Left kidney (tissue), 2 donors: ENCODE data around the gene UBTF. TPM values are rescaled to one million over a fixed set of nuclear protein-coding genes. Genes with fewer than 3 reads are reported as not detected.

Source experiments
- DNase-seq: peaks from one replicate; pipeline ENCODE4 v3.0.0-alpha.2; 2013
- polyA plus RNA-seq: library from polyadenylated mRNA; unstranded; fragments of 120-200 nt; gene quantifications from one replicate; pipeline ENCODE4 v1.2.1, GENCODE V29; 2013; ENCODE audit not compliant: insufficient read length

UBTF gene
- polyA plus RNA-seq, 1 donor: 121 TPM

DNA sequence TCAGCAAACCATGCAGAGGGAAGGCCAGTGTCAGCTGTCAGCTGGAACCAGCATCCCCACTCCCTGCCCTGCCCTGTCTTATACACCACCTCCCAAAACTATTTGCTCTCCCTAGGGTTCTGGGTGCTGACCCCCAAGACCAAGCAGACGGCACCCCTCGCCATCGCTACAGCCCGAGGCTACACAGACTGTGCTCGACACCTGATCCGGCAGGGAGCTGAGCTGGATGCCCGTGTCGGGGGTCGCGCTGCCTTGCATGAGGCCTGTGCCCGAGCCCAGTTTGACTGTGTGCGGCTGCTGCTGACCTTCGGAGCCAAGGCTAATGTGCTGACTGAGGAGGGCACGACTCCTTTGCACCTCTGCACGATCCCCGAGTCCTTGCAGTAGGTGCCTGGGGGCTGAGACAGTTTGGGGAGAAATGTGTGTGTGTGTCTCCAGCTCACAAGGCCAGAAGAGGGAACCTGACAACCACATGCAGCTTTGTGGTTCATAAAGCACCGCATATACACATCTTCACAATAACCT, 47.5 kb downstream of the UBTF start:
- DNase-seq: no peak

DNA sequence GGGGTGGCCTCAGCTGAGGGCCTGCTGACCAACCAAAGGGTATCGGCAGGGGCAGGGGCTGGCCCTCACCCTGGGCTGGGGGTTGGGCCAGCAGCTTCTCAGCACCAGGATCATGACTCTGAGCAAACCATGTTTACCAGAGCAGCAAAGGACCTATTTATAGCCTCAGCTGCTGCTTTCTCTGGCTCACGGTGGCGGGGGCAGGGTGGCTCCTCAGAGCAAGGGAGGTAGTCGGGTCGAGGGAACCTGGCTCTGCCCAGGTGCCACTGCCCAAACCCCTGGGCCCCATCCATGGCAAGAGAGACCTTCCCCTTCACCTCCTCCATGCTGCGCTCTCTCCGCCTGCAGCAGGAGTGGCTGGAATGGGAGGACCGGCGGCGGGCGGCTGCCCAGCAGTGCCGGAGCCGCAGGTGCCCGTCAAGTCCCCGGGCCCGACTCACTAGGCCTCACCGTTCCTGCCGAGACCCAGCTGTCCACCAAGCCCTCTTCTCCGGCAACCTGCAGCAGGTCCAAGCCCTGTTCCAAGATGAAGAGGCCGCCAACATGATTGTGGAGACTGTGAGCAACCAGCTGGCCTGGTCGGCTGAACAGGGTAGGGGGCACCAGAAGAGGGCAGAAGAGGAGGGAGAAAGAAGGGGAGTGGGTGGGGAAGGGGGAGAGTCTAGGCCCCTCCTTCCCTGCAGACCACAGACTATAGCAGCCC, 48.8 kb downstream of the UBTF start, which contains the start of gene ASB16:
Gene ASB16, plus strand, starts transcription at position 206 of the 703 bp plus-strand sequence. Its CDS starts 86 bp downstream, at position 292.
- DNase-seq: no peak

DNA sequence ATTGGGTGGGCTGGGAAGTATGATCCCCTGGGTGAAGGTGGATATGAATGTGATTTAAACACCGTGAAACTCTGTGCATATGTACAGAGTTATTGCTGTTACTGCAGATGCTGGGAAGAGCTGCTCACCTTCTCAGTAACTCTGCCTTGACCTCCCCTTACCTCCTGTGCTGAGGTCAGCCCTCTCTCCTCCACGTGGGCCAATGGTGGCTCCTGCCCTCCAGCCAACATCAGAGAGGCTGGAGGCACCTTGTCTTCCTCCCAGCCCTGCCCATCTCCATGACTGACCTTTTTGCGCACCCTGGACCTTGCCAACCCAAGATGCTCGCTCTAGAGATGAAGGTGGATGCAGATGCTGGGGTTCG, 49.4 kb downstream of the UBTF start:
- DNase-seq: no peak

DNA sequence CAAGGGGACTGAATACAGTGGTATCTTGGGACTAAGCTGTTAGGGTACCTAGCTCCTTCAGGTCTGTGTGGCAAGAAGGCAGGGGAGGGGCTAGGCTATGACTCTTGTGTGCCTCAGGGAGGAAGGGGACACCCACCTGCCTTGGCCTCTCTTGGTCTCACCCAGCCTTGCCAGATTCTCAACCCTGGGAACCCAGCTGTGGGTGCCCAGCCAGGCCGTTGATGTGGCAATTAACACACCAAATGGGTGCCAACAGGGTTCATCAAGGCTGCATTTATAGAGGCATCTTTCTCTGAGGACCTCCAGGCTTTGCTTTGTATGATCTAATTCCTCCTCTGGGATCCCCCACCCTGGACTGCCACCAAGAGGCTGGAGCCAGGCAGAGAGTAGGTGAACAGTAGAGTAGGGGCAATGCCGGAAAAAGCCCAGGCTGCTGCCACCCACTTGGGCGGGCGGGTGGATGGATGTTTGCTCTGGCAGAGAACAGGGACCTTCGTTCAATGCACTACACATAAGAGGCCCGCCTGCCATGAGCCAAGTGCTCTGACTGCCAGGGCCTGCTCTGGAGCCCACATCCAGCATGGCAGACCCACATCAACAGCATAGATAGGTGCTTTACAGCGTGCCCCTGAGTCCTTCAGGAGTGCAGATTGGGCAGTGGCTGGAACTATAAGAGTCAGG, 52.2 kb downstream of the UBTF start:
- no peak for DNase-seq

DNA sequence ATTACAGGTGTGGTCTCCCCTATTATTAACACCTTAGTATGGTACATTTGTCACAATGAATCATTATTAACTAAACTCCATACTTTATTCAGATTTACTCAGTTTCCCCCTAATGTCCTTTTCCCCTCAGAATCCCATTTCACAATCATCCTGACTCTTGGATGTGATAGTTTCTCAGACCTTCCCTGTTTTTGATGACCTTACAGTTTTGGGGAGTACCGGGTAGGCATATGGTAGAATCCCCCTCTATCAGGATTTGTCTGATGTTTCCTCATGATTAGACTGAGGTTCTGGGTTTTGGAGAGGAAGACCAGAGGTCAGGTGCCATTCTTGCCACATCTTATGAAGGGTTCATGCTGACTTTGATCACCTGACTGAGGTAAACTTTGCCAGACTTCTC, 55.0 kb downstream of the UBTF start:
- no peak for DNase-seq

DNA sequence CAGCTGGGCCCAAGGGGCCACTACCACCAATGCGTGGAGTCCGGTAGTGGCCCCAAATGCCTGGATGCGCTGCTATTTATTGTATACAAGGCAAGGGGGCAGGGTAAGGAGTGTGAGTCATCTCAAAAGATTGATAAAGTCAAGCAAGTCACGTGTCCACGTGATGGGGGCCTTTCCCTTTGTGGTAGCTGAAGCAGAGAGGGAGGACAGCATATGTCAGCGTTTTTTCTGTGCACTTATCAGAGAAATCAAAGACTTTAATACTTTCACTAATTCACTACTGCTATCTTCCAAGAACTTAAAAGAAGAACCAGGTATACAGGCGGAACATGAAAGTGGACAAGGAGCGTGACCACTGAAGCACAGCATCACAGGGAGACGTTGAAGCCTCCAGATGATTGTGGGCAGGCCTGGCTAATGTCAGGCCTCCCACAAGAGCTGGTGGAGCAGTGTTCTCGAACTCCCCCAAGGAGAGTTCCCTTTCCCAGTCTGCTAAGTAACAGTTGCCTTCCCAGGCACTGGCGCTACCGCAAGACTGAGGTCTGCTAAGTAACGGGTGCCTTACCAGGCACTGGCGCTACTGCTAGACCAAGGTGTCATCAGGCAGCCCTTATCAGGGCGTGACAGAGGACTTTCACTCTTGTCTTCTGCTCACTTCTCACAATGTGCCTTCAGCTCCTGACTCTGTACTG, 59.8 kb downstream of the UBTF start:
- no peak for DNase-seq

DNA sequence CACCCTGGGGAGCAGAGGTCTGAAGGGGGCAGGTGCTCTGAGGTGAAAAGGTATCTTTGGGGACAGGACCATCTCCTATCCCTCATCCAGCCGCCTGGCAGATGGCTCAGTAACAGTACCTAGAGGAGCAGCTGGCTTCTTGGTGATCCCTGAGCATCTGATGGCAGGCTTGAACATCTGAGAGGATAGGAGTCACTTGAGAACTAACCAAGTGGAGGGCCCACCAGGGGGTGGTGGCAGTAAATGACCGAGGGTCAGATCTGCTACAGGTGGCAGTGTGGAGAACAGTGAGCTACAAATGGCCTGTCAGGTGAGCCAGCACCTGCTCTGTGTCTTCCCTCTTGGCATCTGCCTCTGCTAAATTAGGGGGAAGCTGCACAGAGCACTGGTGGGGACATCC, 64.0 kb downstream of the UBTF start:
- DNase-seq: no peak

Other genes with a start within 250 kb of the UBTF start
- gene NAGS, start 215.1 kb downstream of the UBTF start, polyA plus RNA-seq: 2.0 TPM
- 38.7 TPM for gene TMEM101, start 204.7 kb downstream of the UBTF start, polyA plus RNA-seq
- gene LSM12, start 153.0 kb downstream of the UBTF start, polyA plus RNA-seq: 47.4 TPM
- gene G6PC3, start 148.9 kb downstream of the UBTF start, polyA plus RNA-seq: 69.6 TPM
- 44.7 TPM for gene HDAC5, start 96.0 kb downstream of the UBTF start, polyA plus RNA-seq
- 6.8 TPM for gene HROB, start 77.7 kb downstream of the UBTF start, polyA plus RNA-seq
- 3.0 TPM for gene ASB16, start 49.0 kb downstream of the UBTF start, polyA plus RNA-seq
- 46.8 TPM for gene TMUB2, start 32.7 kb downstream of the UBTF start, polyA plus RNA-seq
- 69.2 TPM for gene ATXN7L3, start 19.8 kb downstream of the UBTF start, polyA plus RNA-seq
- gene SLC4A1, start 48.5 kb upstream of the UBTF start, polyA plus RNA-seq: 5.9 TPM
- 1.8 TPM for gene RUNDC3A, start 88.9 kb upstream of the UBTF start, polyA plus RNA-seq
- 85.4 TPM for gene SLC25A39, start 105.1 kb upstream of the UBTF start, polyA plus RNA-seq
- 236 TPM for gene GRN, start 125.6 kb upstream of the UBTF start, polyA plus RNA-seq
- gene FAM171A2, start 144.2 kb upstream of the UBTF start, polyA plus RNA-seq: 28.2 TPM
- gene ITGA2B, start 170.0 kb upstream of the UBTF start, polyA plus RNA-seq: 4.4 TPM